ENCODE data around the gene MVD. TPM values are rescaled to one million over a fixed set of nuclear protein-coding genes. Genes with fewer than 3 reads are reported as not detected.

MVD gene
- total and polyA plus RNA-seq, 2 of the 13 experiments (the other 11 are each of a cell fraction or from before 2014, with no cell fraction given) = 28.1 to 187 TPM

DNA sequence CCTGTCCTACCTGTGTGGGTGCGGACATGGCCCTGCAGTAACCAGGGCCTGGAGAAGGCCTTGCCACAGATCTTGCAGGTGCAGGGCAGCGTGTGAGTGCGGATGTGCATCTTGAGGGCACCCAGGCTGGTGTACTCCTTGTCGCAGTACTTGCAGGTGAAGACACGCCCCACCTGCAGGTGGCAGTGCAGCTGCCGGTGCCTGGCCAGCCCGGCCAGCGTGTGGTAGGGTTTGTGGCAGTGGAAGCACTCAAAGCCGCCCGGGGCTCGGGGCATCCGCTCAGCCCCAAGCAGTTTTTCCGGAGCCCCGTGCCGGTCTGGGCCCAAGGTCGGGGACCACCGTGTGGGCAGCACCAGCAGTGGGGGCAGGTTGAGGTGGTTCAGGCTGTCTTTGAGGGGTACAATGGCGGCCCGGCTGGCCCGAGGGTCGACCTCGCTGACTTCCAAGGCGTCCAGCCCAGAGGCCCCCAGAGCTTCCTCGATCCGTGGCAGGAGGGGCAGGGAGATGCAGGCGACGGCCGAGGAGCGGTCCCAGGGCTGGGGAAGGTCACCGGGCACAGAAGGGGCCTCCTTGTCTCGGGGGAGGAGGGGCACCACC is 18.3 kb upstream of the MVD start (continued):
- TF ChIP-seq, protein P1, sequence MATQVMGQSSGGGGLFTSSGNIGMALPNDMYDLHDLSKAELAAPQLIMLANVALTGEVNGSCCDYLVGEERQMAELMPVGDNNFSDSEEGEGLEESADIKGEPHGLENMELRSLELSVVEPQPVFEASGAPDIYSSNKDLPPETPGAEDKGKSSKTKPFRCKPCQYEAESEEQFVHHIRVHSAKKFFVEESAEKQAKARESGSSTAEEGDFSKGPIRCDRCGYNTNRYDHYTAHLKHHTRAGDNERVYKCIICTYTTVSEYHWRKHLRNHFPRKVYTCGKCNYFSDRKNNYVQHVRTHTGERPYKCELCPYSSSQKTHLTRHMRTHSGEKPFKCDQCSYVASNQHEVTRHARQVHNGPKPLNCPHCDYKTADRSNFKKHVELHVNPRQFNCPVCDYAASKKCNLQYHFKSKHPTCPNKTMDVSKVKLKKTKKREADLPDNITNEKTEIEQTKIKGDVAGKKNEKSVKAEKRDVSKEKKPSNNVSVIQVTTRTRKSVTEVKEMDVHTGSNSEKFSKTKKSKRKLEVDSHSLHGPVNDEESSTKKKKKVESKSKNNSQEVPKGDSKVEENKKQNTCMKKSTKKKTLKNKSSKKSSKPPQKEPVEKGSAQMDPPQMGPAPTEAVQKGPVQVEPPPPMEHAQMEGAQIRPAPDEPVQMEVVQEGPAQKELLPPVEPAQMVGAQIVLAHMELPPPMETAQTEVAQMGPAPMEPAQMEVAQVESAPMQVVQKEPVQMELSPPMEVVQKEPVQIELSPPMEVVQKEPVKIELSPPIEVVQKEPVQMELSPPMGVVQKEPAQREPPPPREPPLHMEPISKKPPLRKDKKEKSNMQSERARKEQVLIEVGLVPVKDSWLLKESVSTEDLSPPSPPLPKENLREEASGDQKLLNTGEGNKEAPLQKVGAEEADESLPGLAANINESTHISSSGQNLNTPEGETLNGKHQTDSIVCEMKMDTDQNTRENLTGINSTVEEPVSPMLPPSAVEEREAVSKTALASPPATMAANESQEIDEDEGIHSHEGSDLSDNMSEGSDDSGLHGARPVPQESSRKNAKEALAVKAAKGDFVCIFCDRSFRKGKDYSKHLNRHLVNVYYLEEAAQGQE (IDR thresholded peaks at IDR 0.05; ENCODE audit: borderline replicate concordance in 1 of 2, low read depth in 1 of 2, low read length in 2 of 2) = no peak
- TF ChIP-seq NR3C1 (CRISPR knock-in tag; IDR thresholded peaks at IDR 0.05) (no peak), ZFYVE20 (CRISPR knock-in tag; IDR thresholded peaks at IDR 0.05; ENCODE audit: borderline replicate concordance, low read depth) (no peak), ZNF367 (CRISPR knock-in tag; IDR thresholded peaks at IDR 0.05; ENCODE audit: borderline replicate concordance) (no peak), KLF16 (CRISPR knock-in tag; IDR thresholded peaks at IDR 0.05) (peak in 1 of 2 experiments; percentile 32; a peak in 1 of 4 replicates), ISX (CRISPR knock-in tag; conservative IDR thresholded peaks at IDR 0.05) (no peak), NONO (IDR thresholded peaks at IDR 0.05) (no peak), NONO (CRISPR knock-in tag; conservative IDR thresholded peaks at IDR 0.05) (no peak; the same call in 1 of the 2 replicates), ZSCAN22 (CRISPR knock-in tag; IDR thresholded peaks at IDR 0.05) (no peak), ARNTL (CRISPR knock-in tag; IDR thresholded peaks at IDR 0.05) (no peak), EED (CRISPR knock-in tag; IDR thresholded peaks at IDR 0.05) (0 out of 2 replicates have a peak, but pooled peaks have one; percentile 21), RAD21 (CRISPR knock-in tag; IDR thresholded peaks at IDR 0.05) (peak; percentile 57), MYC (CRISPR knock-in tag; IDR thresholded peaks at IDR 0.05; ENCODE audit: borderline replicate concordance) (peak; percentile 59; the same call in 1 of the 2 replicates), ARID2 (CRISPR knock-in tag; IDR thresholded peaks at IDR 0.05; ENCODE audit: borderline replicate concordance) (no peak), HNRNPL (IDR thresholded peaks at IDR 0.05; ENCODE audit: low read depth, low read length) (peak; percentile 78), ZFP36 (IDR thresholded peaks at IDR 0.05; ENCODE audit: borderline replicate concordance, low read depth, low read length, partially characterized antibody) (no peak), ZNF816 (CRISPR knock-in tag; IDR thresholded peaks at IDR 0.05; ENCODE audit: borderline replicate concordance) (no peak), ZNF260 (CRISPR knock-in tag; IDR thresholded peaks at IDR 0.05; ENCODE audit: borderline replicate concordance, low read depth) (0 out of 2 replicates have a peak, but pooled peaks have one; percentile 78), ZNF501 (CRISPR knock-in tag; IDR thresholded peaks at IDR 0.05) (no peak)
- TF ChIP-seq, protein P2, sequence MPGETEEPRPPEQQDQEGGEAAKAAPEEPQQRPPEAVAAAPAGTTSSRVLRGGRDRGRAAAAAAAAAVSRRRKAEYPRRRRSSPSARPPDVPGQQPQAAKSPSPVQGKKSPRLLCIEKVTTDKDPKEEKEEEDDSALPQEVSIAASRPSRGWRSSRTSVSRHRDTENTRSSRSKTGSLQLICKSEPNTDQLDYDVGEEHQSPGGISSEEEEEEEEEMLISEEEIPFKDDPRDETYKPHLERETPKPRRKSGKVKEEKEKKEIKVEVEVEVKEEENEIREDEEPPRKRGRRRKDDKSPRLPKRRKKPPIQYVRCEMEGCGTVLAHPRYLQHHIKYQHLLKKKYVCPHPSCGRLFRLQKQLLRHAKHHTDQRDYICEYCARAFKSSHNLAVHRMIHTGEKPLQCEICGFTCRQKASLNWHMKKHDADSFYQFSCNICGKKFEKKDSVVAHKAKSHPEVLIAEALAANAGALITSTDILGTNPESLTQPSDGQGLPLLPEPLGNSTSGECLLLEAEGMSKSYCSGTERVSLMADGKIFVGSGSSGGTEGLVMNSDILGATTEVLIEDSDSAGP (CRISPR knock-in tag; IDR thresholded peaks at IDR 0.05; ENCODE audit: borderline replicate concordance) = peak; percentile 57; the same call in 1 of the 2 replicates
- TF ChIP-seq, protein P3, sequence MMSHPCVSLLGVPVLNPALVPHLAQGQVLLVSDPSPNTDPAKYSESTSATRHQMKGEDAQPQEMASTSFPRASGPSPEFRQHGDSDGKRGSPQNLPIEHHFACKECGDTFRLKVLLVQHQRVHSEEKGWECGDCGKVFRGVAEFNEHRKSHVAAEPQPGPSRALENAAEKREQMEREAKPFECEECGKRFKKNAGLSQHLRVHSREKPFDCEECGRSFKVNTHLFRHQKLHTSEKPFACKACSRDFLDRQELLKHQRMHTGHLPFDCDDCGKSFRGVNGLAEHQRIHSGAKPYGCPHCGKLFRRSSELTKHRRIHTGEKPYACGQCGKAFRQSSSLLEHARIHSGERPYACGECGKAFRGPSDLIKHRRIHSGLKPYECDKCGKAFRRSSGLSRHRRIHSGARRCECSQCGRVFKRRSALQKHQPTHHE (CRISPR knock-in tag; IDR thresholded peaks at IDR 0.05; ENCODE audit: borderline replicate concordance) = 0 out of 2 replicates have a peak, but pooled peaks have one; percentile 16

Data from HepG2 (cell line).